Transverse colon (tissue), 4 donors: ENCODE results near the gene UGT1A10. TPM values are rescaled to one million over a fixed set of nuclear protein-coding genes. Genes with fewer than 3 reads are reported as not detected.
A peak's percentile ranks its signal among the peaks of the same experiment; 100 is the strongest.
"Not testable (repeated sequence)": the region's sequence is repeated elsewhere in the genome, so short reads cannot be mapped to it uniquely, and the experiment has no call there.

Experiments
- DNase-seq: peaks from one replicate; pipeline ENCODE4 v3.0.0-alpha.2; 2019
- H3K27ac ChIP-seq, 4 donors: fragments of 200-600 bp; sonication (generic); 2 replicates each; pipeline ENCODE4 v1.5.1; 2016 to 2018; ENCODE audit warnings: inconsistent platforms in 4 of 4
- H3K27me3 ChIP-seq: fragments of 200-600 bp; sonication (generic); 2 replicates; pipeline ENCODE4 v1.5.1; 2017; ENCODE audit warnings: inconsistent platforms
- H3K36me3 ChIP-seq, 4 donors: fragments of 200-600 bp; sonication (generic); 2 replicates each; pipeline ENCODE4 v1.5.1; 2017 to 2019; ENCODE audit warnings: inconsistent platforms in 4 of 4
- H3K4me1 ChIP-seq, 4 donors: fragments of 200-600 bp; sonication (generic); 2 replicates each; pipeline ENCODE4 v1.5.1; 2017 to 2020; ENCODE audit warnings: inconsistent platforms in 4 of 4
- H3K4me3 ChIP-seq, 4 donors: fragments of 200-600 bp; sonication (generic); 1 replicate in 1 of 4; 2 replicates in 3 of 4; pipeline versions ENCODE4 v1.5.1 to v1.6.1; 2017 to 2019; ENCODE audit warnings: inconsistent platforms in 4 of 4
- H3K9me3 ChIP-seq, 2 donors: fragments of 200-600 bp; sonication (generic); 2 replicates each; pipeline ENCODE4 v1.5.1; 2017 to 2019; ENCODE audit warnings: inconsistent platforms in 2 of 2
- EP300 ChIP-seq: sonication (generic); formaldehyde crosslinking; IDR thresholded peaks from one replicate; pipeline ENCODE4 v1.6.1; 2017; ENCODE audit warnings: antibody characterized with exemption, low read depth
- POLR2A ChIP-seq: fragments of 450-650 bp; IDR thresholded peaks from one replicate; pipeline ENCODE4 v1.6.1; 2016; ENCODE audit warnings: antibody characterized with exemption, mild to moderate bottlenecking, moderate library complexity
- POLR2AphosphoS5 ChIP-seq, 3 donors: sonication (generic); formaldehyde crosslinking; IDR thresholded peaks; one replicate each; pipeline ENCODE4 v1.6.1; 2016; ENCODE audit warnings: antibody characterized with exemption in 3 of 3
- WGBS, 2 donors: methylation state at CpG; one replicate each; pipeline ENCODE4 v1.1.5; 2018; ENCODE audit warnings: low coverage in 1 of 2; 5-methylcytosine and 5-hydroxymethylcytosine counted together
- in situ Hi-C, 4 donors: fragments of 200-750 bp; cut with MboI; loops; one replicate each; pipeline versions ENCODE4 v1.15.0 to v1.15.1; 2017; ENCODE audit warnings: low sequenced_read_pairs in 3 of 4, low pct_ligation_motif_present in 1 of 4, low pct_unique_long_range_greater_than_20kb in 1 of 4
- intact Hi-C: fragments of 100-400 bp; cut with DNase I; formaldehyde crosslinking; loops from one replicate; pipeline ENCODE4 v1.15.1; 2023; ENCODE audit warnings: low total_unique reads
- total RNA-seq, 4 donors: library from RNA; depleted of rRNA; stranded (reverse); fragments of >200 nt; gene quantifications; one replicate each; pipeline ENCODE4 v1.1.0, GENCODE V29; 2016
- TF ChIP-seq, protein P1 (sequence below), 5 experiments: fragments of 200-600 bp in 3 of 5; fragments of 450-650 bp in 2 of 5; sonication (generic) in 3 of 5; IDR thresholded peaks; 1 replicate in 2 of 5; 2 replicates in 3 of 5; pipeline ENCODE4 v1.5.1; 2016 to 2017; ENCODE audit warnings: antibody characterized with exemption in 5 of 5, inconsistent platforms in 3 of 5, mild to moderate bottlenecking in 2 of 5, moderate library complexity in 1 of 5

UGT1A10 gene
- total RNA-seq, 4 donors from 2014 or later: 54.2 to 87.5 (median 54.9) TPM

DNA sequence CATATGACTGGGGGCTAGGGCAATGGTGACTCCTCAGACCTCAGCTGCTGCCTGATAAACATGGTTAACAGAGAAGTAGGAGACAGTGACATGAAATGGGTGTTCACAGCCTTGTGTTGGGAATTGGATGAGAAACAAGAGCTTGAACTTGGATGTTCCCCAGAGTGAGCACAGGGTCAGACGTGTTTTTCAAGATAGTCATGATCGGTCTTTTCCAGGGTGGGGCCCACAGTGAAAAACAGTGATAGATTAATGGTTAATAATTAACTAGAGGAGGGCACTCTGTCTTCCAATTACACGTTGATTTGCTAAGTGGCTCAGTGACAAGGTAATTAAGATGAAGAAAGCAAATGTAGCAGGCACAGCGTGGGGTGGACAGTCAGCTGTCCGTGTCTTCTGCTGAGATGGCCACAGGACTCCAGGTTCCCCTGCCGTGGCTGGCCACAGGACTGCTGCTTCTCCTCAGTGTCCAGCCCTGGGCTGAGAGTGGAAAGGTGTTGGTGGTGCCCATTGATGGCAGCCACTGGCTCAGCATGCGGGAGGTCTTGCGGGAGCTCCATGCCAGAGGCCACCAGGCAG, 92.6 kb downstream of the UGT1A10 start, which contains the start of gene UGT1A3:
Gene UGT1A3, plus strand, starts transcription at position 320 of the 579 bp plus-strand sequence. Its CDS starts 85 bp downstream, at position 405.
- intact Hi-C loops: no loop called here
- no peak for DNase-seq

DNA sequence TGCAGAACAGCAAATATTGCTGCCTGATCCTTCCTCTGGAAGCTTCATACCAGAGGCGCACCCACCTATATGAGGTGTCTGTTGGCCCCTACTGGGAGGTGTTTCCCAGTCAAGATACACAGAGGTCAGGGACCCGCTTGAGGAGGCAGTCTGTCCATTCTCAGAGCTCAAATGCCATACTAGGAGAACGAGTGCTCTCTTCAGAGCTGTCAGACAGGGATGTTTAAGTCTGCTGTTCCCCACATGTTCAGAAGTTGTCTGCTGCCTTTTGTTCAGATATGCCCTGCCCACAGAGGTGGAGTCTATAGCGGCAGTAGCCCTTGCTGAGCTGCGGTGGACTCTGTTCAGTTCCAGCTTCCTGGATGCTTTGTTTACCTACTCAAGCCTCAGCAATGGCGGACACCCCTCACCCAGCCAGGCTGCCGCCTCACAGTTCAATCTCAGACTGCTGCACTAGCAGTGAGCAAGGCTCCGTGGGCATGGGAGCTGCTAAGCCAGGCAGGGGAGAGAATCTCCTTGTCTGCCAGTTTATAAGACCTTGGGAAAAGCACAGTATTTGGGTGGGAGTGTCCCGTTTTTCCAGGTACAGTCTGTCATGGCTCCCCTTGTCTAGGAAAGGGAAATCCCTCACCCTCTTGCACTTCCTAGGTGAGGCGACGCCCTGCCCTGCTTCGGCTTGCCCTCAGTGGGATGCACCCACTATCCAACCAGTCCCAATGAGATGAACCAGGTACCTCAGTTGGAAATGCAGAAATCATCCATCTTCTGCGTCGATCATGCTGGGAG, 100.8 kb downstream of the UGT1A10 start:
- peak; percentile 22 for DNase-seq
- intact Hi-C loops, H3K9me3 ChIP-seq, H3K27me3 ChIP-seq, H3K36me3 ChIP-seq, H3K4me3 ChIP-seq, in situ Hi-C loops, H3K27ac ChIP-seq, H3K4me1 ChIP-seq: not testable (repeated sequence)
- WGBS, 2 donors: 75 to 100% methylated on average over 2 to 13 of the region's 14 CpGs

More for the DNA sequence above, 92.6 kb downstream of the UGT1A10 start, which contains the start of gene UGT1A3:
- Histone ChIP-seq H3K27me3 (no peaks in the 10 kb centered on the region), H3K4me1 (no peaks in the 10 kb centered on the region), H3K36me3 (no peaks in the 10 kb centered on the region), H3K4me3 (no peak within 1 kb of the TSS), H3K9me3 (no peaks in the 10 kb centered on the region), H3K27ac (no peak within 1 kb of the TSS)
- in situ Hi-C loops: no loop called here
- 63 to 75% methylated on average over 6 to 7 of the region's 8 CpGs for WGBS, 2 donors
- TF ChIP-seq POLR2A (no peak), EP300 (no peak), POLR2AphosphoS5 (IDR thresholded peaks at IDR 0.05) (no peak)
- TF ChIP-seq, protein P1, sequence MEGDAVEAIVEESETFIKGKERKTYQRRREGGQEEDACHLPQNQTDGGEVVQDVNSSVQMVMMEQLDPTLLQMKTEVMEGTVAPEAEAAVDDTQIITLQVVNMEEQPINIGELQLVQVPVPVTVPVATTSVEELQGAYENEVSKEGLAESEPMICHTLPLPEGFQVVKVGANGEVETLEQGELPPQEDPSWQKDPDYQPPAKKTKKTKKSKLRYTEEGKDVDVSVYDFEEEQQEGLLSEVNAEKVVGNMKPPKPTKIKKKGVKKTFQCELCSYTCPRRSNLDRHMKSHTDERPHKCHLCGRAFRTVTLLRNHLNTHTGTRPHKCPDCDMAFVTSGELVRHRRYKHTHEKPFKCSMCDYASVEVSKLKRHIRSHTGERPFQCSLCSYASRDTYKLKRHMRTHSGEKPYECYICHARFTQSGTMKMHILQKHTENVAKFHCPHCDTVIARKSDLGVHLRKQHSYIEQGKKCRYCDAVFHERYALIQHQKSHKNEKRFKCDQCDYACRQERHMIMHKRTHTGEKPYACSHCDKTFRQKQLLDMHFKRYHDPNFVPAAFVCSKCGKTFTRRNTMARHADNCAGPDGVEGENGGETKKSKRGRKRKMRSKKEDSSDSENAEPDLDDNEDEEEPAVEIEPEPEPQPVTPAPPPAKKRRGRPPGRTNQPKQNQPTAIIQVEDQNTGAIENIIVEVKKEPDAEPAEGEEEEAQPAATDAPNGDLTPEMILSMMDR (IDR thresholded peaks at IDR 0.05): no peak

DNA sequence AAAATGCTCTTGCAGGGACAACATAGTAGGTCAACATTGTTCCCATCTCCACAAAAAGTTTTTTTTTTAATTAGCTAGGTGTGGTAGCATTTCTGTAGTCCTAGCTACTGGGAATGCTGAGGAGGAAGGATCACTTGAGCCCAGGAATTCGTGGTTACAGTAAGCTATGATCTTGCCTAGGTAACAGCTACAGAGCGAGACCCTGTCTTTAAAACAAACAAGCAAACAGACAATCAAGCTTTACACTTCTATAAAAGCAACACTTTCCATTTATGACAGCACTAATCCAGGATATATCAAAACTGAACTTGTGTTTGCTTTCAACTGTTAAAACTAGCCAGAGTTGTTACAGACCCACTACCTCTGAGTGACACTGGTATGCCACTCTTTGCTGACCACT, 104.6 kb downstream of the UGT1A10 start:
- 44 to 55% methylated on average over 1 to 2 of the region's 2 CpGs for WGBS, 2 donors
- Histone ChIP-seq H3K27me3 (no peaks in the 10 kb centered on the region), H3K9me3 (no peaks in the 10 kb centered on the region), H3K4me3 (no peak overlapping the region), H3K27ac (no peak overlapping the region), H3K4me1 (peaks cover 0 to 4% (median 0%) of the 10 kb centered on the region in 4 donors), H3K36me3 (no peaks in the 10 kb centered on the region)
- TF ChIP-seq POLR2AphosphoS5 (IDR thresholded peaks at IDR 0.05) (no peak), EP300 (no peak), POLR2A (no peak)
- TF ChIP-seq, protein P1 (IDR thresholded peaks at IDR 0.05): no peak
- in situ Hi-C loops (no loop called here), intact Hi-C loops (no loop called here)
- no peak for DNase-seq

DNA sequence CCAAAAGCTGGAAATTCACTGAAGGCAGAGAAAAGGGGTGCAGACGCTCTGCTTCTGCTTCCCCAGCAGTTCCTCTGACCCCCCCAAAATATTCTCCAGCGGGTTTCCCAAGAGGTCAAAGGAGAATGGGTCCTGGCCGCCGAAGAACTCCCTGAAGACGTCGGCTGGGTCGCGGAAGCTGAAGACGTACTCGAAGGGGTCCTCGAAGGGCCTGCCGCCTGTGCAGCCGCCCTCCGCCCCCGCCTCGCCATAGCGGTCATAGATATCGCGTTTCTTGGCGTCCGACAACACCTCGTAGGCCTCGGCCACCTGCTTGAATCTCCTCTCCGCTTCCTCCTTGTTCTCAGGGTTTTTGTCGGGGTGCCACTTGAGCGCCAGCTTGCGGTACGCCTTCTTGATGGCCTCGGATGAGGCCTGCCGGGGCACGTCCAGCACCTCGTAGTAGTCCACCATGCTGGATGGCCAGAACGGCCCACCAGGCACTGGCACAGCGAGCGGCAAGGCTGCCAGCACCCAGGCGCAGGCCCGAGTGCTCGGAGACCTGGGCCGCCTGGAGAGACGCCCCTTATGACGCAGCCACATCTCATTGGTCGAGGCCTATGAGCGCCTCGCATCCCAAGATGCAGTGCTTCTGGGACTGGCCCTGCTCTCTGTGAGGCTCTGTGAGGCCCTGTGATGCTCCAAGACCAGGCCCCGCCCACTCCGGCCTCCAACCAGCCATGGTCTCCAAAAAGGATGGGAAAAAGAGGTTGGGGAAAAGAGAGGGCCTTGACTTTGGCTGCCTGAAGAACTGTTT, 107.4 kb downstream of the UGT1A10 start:
- DNase-seq: no peak

More for the DNA sequence above, 107.4 kb downstream of the UGT1A10 start:
- intact Hi-C loops (no loop called here), in situ Hi-C loops (no loop called here)
- WGBS, 2 donors: 93% methylated on average over 44 of the region's 46 CpGs; no CpG with 5 or more reads in 1 of the 2 donors
- Histone ChIP-seq H3K9me3 (no peaks in the 10 kb centered on the region), H3K36me3 (no peaks in the 10 kb centered on the region), H3K4me1 (no peaks in the 10 kb centered on the region), H3K4me3 (no peak overlapping the region), H3K27ac (no peak overlapping the region), H3K27me3 (no peaks in the 10 kb centered on the region)
- TF ChIP-seq POLR2A: no peak
- TF ChIP-seq, protein P1 (IDR thresholded peaks at IDR 0.05): no peak
- no peak for TF ChIP-seq EP300
- TF ChIP-seq POLR2AphosphoS5 (IDR thresholded peaks at IDR 0.05): no peak
